NT2/D1 (cell line): ENCODE results near the gene SLC45A3.

Experiments used
- YY1 ChIP-seq: IDR thresholded peaks from 2 replicates; pipeline ENCODE4 v1.6.1; 2011; ENCODE audit not compliant: insufficient read length, insufficient read depth
- ZNF274 ChIP-seq: IDR thresholded peaks from 2 replicates; pipeline ENCODE4 v1.6.1; 2011; ENCODE audit warnings: mild to moderate bottlenecking, low read depth, low read length

DNA sequence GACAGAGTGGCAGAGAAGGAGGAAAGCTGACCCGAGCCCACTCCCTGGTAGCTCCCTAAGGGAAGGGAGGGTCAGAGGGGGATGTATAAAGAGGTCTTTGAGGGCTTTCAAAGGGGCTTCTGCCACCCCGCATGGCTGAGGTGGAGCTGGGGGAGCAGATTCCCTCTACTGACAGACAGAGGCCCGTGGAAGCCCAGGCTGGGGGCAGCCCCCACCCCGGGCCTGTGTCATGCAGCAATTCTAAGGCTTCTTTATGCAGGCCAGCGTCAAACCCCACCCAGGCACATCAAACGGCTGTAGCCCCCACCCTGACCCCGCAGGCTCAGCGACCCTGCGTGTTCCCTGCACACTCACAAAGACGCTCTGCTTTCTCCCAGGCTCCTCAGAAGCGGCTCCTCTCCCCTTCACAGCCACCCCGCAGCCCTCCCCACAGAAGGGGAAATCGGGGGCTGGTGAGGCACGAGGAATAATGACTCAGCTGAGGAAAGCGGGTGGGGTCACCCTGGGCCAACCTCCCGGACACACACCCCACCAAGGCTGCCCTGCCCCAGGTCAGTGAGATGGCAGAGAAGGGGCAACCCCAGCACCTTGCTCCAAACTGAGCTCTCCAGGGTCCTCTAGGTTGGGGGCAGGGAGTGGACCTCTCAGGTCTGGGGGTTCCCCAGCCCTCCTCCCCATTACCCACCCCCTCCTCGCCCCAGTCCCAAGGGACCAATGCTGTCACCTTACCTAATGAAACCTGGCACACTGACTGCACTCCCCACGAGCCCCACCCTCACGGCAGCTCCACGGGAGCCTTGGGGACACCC, 10.8 kb downstream of the SLC45A3 start:
- no peak for TF ChIP-seq ZNF274
- TF ChIP-seq YY1: no peak
